NCI-H524 treated with DMSO at 0.1 percent for 48 hours (cell line): Measurements from ENCODE around the gene PPP4C.
"Not testable (repeated sequence)": the region's sequence is repeated elsewhere in the genome, so short reads cannot be mapped to it uniquely, and the experiment has no call there.

Experiments
- DNase-seq: peaks from one replicate; lab custom pipeline; 2025; lab: John Stamatoyannopoulos, UW

The PPP4C gene

DNA sequence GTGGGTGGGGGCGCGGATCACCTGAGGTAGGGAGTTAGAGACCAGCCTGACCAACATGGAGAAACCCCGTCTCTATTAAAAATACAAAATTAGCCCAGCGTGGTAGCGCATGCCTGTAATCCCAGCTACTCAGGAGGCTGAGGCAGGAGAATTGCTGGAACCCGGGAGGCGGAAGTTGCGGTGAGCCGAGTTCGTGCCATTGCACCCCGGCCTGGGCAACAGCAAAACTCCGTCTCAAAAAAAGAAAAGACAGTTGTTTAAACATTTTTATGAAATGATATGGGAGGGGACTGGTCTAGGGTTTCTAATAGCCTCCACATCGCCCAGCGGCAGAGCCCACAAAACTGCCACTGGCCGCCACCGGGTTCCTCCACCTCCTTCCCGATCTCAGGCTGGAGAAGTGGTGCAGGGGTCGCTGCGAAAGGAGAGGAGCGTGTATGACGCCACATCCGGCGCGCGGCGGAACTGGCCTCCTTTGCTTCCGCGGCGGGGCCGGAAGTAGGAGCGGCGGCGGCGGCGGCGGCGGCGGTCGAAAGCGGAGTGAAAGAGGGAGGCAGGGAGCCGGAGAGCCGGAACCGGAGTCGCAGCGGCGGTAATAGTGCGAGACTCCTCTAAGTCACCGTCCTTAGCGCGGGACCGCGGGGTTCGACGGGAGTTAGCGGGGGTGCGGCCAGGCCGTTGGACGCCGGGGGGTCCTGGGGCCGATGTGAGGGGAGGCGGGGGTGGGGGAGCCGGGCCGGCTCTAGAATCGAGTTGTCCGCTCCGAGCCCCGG lies at the start of gene PPP4C:
TSS of gene PPP4C (plus strand) at position 492 of the 773 bp plus-strand sequence. CDS start 384 bp downstream, outside the sequence.
- DNase-seq, result peak; percentile 64

DNA sequence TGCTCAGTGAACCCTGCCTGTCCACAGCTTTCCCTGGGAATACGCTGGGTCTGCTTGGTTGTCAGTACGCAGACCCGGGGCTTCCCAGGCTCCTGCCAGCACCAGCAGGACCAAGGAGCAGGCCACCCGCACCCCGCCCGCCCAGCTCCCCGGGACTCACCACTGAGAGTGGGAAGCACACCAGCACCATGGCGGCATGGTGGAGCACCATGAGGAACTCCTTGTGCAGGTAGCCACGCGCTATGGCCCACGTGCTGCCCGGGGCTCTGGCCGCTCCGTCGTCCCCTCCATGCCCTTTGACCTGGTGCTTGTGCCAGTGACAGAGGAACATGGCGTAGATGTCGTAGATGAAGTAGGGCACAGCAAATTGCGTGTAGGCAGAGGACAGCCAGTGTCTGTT lies 49.3 kb upstream of the PPP4C start:
- no peak for DNase-seq

DNA sequence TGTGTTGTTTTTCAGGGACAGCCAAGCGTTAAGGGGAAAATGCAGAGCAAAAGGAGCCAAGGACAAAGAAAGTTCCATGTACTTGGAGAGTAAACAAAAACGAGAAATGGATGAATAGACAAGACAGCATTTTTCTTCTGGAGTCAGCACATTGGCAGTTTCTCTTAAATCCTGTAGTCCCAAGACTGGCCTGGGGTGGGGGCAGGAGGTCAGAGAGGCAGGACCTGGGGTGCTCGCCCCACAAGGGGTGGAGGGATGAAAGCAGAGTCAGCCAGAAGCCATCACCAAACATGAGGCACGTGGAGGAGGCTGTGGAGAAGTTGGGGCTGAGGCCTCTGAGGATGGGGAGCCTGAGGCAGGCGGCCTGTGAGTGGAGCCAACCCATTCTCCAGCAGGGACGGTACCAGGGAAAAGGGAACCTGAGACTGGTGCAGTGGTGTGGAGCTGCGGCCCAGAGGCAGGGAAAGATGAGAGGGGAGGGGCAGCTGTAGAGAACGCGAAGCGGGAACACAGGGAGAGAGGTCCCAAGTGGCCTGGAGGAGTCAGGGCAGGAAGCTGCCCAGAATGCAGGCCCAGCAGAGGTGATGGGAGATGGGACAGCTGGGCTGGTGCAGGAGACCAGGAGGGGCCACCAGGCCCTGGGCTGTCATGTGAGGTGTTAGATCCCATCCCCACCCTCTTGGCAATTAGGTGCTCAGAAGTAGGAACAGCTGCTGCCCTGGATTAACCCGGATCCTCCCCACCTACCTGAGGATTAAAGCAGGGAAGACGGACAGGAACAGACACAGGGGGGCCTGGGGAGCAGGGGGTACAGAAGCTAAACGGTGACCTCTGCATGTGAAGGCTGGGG lies 48.0 kb upstream of the PPP4C start:
- DNase-seq, result peak; percentile 98

DNA sequence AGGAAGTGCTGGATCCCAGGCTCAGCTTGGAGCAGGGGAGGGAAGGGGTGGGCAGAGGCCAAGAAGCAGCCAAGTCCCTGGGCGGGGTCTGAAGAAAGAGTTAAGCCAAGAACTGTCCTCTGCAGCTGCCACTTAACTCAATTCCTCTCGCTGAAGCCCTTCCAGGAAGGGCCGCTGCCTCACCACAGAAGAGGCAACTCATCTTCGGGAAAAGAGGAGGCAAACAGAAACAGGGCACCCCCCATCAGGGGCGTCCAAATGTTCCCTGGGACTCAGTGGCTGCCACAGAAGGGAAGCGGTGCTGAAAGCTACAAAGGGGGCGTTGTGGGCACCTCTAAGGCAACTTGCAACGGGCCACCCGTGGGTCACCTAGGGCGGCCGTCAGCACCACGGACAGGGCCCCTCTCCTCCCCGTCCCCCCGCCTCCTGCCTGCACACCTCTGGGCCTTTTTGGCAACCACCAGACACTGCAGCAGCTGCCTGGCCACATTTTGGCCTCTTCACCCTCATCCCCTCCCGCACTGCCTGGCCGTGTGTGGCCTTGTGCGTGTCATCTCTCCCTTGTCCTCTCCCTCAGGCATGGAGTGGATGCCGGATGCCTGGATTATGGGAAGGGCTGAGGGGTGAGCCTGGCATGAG lies 47.2 kb upstream of the PPP4C start:
- no peak for DNase-seq

DNA sequence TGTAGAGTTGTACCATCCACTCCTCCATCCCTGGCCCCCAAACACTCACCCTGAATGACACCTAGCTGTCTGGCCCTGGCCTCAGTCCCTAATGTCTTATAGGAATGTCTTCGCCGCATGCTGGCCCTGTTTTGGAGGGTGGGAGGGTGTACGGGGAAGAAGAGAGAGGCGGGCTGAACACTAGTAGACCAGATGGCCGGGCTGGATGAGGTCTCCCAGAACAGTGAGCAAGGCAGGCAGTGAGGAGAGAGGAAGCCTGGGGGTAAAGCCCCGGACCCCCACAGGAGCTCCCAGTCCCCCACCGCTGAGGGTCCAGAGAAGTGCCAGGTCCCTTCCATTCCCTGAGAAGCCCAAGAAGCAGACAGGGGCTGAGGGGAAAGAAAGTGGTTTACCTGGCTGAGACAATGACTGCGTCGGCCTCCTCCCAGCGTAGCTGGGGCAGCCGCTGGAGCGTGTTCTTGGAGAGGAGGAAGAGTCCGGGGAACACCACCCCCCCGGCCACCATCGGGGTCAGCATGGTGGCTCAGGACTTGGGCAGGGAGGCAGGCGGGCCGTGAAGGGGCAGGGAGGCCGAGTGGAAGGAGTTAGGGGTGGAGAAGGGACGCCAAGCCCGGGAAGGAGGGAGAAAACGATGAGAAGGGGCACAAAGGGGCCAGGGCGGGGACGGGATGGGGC lies 45.6 kb upstream of the PPP4C start:
- no peak for DNase-seq

DNA sequence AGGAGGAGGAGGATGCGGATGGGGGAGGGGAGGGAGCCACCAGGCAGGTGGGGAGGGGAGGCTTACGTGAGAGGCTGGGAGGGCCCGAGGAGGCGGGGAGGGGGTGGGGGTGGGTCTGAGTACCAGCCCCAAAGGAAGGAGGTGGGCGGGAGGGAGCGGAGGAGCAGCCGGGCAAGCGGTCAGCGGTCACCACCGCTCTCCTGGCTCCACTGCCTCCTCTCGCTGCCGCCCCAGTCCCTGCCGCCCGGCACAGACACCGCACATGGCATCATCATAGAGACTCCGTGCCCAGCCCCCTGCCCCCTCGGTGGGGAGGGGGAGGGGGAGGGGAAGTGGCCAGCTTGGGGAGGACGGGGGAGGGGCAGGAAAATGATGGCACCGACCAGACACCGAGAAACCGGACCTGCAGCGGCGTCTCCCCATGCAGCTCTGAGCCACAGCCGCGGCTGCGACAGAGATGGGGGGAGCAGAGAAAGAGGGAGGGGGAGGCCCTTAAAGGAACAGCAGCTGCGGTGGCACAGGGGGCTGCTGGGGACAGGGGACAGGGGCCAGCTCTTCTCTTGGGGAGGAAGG lies 44.9 kb upstream of the PPP4C start, which contains the start of gene TLCD3B:
TSS of gene TLCD3B (minus strand) at position 431 of the 573 bp plus-strand sequence. CDS start 744 bp downstream, outside the sequence.
- DNase-seq, result no peak

DNA sequence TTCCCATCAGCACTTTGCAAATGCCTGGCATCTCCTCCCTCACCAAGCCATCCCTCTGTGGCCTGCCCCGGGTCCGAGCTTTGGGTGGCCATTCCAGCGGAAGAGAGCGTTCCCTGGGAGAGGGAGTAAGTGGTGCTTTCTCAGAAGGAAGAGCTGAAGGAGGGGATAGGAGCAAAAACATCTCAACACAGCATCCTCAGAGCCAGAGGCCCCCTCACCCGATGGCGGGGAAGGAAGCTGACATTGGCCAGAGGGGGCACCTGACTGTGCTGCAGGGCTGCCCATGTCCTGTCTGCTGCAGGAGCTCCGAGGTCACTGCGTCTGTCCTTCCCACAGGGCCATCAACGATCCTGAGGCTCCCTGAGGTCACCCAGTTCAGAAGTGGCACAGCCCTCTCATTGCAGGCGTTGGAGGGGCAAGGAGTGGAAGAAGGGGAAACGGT lies 44.3 kb upstream of the PPP4C start:
- DNase-seq, result no peak

DNA sequence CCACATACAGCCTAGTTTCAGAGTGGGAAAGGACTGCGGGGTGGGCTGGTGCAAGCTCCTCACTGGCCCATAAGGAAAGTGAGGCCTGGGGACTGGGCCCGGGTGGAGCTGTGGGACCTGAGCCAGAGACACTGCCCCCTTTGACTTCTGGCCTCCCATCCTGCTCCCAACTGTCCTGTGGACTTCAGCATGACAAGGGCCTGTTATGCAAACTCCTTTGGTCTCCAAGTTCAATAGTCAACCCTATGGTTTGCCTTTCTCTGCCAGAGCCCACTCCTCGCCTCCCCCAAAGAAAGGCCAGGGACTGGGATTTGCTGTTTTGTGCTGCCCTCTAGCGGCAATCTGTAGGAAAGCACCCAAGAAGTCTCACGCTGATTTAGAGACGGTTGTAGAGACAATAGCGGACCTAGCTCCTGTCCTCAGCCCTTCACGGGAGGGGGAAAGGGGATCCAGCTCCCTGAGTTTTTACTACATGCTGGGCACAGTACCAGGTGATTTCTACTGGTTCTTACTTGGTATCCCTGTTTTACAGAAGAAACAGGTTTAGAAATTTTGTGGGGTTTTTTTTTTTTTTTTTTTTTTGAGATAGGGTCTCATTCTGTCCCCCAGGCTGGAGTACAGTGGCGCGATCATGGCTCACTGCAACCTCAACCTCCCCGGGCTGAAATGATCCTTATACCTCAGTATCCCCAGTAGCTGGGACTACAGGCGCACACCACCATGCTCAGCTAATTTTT lies 43.5 kb upstream of the PPP4C start:
- peak; percentile 68 for DNase-seq

DNA sequence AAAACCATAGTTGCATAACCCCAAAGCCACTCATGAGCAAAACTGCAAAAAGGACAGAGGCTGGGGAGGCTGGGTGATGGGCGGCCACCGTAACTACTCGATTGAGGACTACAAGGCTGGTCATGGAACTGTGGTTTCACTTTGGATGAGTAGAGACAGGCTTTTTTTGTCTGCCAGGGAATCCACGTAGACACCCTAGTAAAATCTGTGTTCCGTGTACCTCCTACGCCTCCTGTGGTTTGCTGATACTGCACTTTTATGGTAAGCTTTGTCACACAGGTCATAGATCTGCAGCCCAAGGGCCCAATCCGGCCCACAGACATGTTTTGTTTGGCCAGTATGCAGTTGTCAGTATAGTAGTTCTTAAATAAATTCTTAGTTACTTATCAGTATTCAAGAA lies 42.5 kb upstream of the PPP4C start:
- no peak for DNase-seq

DNA sequence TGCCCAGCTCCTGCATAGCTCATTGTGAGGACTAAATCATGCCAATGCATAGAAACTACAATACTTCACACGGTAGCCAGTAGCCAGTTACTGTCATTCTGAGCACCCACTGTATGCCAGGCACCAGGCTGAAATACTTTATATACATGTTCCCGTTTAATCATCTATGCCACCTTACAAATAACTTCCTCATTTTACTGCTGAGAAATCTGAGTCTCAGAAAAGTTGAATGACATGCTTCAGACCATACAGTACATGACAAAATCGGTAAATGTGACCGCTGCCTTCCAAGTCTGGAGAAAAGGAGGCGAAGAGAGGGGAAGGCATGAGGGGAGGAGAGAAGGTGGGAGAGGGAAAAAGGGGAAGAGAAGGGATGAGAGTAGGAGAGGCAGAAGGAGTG lies 35.6 kb upstream of the PPP4C start:
- DNase-seq, result no peak

DNA sequence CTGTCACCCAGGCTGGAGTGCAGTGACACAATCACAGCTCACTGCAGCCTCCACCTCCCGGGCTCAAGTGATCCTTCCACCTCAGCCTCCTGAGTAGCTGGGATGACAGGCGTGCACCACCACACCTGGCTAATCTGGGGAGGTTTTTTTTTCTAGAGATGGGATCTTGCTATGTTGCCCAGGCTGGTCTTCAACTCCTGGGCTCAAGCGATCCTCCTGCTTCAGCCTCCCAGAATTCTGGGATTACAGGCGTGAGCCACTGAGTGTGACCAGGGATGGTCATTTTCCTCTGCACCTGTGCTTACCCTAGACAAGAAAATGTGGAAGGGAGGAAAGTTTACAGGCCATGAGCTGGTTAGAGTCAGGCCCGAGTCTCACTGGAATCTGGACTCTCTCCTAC lies 35.1 kb upstream of the PPP4C start:
- not testable (repeated sequence) for DNase-seq

DNA sequence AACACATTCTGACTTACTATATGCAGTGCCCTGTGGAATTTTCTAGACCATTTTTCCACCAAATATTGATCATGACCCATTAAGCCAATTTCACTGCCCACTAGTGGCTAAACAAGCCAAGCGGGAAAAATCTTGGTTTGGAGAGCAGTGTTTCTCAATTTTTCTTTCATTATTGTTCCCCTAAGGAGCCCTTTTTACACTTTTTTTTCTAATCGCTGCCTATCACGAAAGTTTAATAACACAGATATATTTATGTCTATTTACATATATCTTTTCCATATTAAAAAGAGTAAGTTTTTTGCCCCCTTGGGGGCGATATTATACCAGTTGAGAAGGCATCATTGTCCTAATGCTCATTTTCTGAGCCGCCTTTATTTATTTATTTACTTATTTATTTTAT lies 34.0 kb upstream of the PPP4C start:
- no peak for DNase-seq

DNA sequence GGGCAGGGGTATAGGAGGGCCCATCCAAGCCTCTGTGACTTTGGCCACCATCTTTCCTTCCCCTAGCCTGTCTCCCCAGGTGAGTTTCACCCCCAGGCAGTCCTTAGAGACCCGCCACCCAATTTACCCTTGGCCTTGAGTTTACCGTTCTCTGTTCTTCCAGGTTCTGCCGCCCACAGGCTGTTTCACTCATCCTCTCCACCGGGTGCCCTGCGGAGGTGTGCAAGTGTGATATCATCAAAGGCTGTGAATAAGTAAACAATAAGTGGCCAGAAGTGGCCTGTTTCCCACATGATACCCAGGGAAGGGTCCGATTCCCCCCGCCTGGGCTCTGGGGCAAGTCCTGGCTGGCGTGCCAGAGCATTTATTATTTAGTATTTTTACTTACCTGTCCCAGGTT lies 29.6 kb upstream of the PPP4C start:
- no peak for DNase-seq

DNA sequence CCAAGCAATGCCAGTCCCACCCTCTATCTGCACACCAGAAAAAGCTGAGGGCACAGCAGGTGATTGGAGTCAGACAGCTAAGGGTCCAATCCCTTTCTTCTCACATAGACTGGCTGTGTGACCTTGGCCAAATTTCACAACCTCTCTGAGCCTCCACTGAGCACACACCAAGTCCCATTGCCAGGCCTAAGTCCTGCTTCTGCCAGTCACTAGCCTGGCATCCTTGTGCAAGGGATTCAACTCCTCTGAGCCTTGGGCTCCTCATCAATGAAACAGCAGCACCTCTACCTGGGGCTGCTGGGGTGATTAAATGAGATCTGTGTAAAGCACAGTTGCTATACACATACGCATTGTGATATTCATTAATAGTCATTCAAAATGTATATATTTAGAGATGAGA lies 29.2 kb upstream of the PPP4C start:
- no peak for DNase-seq

DNA sequence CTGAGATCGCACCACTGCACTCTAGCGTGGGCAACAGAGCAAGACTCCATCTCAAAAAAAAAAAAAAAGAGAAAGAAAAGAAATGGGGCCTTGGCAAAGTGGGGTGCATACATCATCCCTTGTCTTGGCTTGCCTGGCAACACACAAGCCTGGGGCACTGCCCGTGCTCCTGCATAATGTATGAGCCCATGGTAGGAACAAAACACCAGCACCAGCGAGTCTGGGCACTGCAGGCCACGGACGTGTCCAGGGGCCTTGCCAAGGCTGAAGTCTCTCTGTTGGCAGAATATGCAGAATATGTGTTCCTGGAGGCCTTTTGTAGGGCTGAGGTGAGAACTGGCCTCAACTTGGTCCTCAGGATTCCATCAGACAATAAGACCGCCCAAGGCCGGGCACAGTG lies 25.9 kb upstream of the PPP4C start:
- no peak for DNase-seq

DNA sequence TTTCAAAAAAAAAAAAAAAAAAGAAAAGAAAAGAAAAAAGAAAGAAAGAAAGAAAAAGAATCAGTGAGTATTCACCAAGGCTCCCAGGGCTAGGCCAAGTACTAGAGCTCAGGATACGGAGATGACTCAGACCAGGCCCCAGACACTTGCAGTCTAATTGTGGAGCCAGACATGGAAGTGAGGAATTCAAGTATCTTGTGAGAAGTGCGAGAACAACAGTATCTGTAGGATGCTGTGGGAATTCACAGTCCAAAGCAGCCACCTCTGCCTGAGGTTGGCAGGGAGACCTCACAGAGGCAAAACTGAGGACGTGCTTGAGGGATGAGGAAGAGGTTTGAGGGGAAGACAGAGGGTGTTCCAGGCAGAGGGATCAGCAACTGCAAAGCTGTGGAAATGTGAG lies 24.3 kb upstream of the PPP4C start:
- DNase-seq, result no peak

DNA sequence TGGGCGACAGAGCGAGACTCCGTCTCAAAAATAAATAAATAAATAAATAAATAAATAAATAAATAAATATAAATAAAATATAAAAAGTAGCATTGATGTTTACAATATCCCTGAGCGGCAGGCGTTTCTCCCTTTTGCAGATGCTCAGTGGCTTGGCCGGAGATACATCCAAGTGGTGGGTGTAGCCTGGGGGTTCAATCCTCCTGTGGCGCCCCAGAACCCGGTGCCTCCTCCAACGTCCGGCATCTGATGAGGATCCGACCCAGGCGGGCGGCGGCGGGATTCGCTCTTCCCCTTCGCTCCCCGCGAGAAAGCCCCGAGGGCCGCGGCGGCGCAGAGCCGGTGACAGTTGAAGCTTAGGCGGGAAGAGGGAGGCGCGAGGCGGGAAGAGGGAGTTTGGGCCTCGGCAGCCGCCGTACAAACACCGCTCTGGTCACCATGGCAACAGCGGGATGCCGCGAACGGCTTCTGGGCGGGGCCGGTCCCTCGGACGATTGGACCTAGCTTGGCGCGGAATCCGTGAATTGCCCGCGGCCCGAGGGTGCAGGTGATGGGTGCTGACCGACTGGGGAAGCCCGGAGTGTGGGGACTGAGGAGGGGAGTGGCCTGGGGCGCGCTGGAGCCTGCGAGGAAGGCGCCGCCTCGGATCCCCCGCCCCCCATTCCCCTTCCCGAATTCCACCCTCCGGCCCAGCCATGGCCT lies 23.0 kb upstream of the PPP4C start:
- peak; percentile 72 for DNase-seq

DNA sequence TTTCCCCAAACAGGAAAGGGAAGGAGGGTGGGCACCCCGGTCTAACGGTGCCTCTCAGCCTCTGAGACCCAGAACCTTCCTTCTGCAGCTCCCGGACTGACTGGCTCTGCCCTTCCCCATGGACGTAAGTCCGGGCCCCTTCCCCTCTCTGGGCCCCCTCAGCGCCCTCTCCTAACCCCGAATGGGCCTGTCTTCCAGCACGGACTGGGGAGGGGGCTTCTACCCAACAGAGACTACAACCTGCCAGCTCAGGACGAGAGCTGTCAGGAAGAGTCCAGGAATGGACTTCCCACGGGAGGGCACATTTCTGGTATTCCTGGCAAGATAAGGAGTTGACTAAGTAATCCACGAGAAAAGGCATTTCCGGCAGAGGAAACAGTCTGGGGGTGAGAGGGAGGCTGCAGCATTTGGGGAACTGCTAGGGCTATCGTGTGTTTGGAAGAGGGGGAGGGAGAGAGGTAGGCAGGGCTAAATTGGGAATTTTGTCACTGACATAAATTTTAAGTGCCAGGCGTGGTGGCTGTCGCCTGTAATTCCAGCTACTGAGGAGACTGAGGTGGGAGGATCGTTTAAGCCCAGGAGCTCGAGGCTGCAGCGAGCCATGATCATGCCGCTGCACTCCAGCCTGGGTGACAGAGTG lies 22.3 kb upstream of the PPP4C start:
- no peak for DNase-seq

DNA sequence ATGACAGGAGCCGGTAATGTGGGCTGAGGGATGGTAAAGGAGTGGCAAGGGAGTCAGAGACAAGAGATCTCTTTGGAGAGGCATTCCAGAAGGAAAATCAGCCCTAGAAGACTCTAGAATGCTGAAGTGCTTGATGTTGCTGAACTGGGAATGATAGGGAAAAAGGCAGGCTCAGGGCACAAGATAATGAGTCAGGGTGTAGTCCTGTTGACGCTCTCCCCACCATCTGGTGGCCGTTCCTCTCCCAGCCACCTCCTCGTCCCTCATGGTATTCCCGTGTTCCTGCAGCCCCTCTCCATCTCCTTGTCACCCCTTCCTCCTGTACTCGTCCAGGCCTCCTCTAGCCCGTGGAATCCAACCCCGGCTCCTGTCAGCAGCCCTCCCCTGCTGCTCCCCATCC lies 21.3 kb upstream of the PPP4C start:
- DNase-seq, result no peak
